ENCODE data around the gene NAGS.

GRCh38 chr17:43983196-43983514 is 21.3 kb upstream of the NAGS start:
- TF ChIP-seq CTCF (IDR thresholded peaks at IDR 0.05) (no peak), EZH2 (IDR thresholded peaks at IDR 0.05; ENCODE audit: borderline replicate concordance, insufficient read depth, low read depth, low read length, poor library complexity, severe bottlenecking) (no peak)

Data from B cell (primary cell).